Fibroblast of villous mesenchyme (primary cell): ENCODE measurements around the gene GFRA4. TPM values are rescaled to one million over a fixed set of nuclear protein-coding genes. Genes with fewer than 3 reads are reported as not detected.

ENCODE experiments used
- DNase-seq: peaks from one replicate; pipeline ENCODE4 v3.0.0-alpha.2; 2010; ENCODE audit warnings: low read depth
- H3K4me3 ChIP-seq: 2 replicates; pipeline ENCODE4 v1.5.1; 2011; ENCODE audit warnings: low read depth, mild to moderate bottlenecking, low read length
- CTCF ChIP-seq: IDR thresholded peaks from 2 replicates; pipeline ENCODE4 v1.5.1; 2012; ENCODE audit warnings: low read depth, mild to moderate bottlenecking, low read length; ENCODE audit not compliant: insufficient read depth
- total RNA-seq: library from RNA; depleted of rRNA; stranded (reverse); fragments of >200 nt; gene quantifications from 2 replicates; pipeline ENCODE4 v1.2.3, GENCODE V29; 2012

Gene GFRA4
- total RNA-seq, 1 donor: not detected

DNA sequence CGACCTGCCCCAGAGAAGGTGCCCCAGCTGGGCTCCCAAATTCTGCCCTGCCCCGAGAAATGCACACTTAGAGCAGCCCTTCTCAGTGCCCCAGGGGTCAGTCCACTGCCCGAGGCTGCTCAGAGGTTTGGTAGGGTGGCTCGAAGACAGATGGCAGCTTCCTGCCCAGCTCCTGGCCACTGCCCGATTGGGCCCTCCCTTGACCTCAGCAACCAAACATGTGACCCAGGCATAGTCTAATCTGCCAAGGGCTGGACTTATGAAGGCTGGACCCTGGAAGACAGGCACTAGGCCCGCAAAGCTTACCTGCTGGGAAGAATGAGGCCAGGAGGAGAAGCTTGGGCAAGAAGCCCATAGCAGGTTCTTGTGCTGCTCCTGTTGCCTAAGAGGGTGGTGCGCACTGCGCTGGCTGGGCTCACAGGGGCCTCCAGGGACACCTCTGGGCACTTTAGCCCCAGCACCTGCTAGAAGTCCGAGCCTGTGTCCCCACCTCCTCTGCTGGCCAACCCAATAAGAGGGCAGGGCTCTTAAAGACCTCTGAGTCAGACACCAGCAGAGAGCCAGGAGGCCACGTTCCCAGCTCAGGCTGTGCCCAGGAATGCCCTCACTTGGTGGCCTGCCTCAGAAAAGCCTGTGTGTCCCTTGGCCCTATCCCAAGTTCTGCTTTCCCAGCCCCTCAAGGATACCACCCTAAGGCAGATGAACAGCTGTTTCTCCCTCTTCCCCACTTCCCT, 43.7 kb upstream of the GFRA4 start:
- no peak for DNase-seq
- no peak for TF ChIP-seq CTCF
- no peak overlapping the region for H3K4me3 ChIP-seq

- DNase-seq: no peak
- no peak for TF ChIP-seq CTCF
- no peak overlapping the region for H3K4me3 ChIP-seq
Measured at GRCh38 chr20:3705970-3706739, 43.0 kb upstream of the GFRA4 start.

- TF ChIP-seq CTCF: no peak
- no peak for DNase-seq
- no peak overlapping the region for H3K4me3 ChIP-seq
Measured at GRCh38 chr20:3705491-3705969, 42.3 kb upstream of the GFRA4 start.

GRCh38 chr20:3704087-3704486, 40.9 kb upstream of the GFRA4 start:
- DNase-seq: no peak
- H3K4me3 ChIP-seq: no peak overlapping the region
- TF ChIP-seq CTCF: no peak

DNA sequence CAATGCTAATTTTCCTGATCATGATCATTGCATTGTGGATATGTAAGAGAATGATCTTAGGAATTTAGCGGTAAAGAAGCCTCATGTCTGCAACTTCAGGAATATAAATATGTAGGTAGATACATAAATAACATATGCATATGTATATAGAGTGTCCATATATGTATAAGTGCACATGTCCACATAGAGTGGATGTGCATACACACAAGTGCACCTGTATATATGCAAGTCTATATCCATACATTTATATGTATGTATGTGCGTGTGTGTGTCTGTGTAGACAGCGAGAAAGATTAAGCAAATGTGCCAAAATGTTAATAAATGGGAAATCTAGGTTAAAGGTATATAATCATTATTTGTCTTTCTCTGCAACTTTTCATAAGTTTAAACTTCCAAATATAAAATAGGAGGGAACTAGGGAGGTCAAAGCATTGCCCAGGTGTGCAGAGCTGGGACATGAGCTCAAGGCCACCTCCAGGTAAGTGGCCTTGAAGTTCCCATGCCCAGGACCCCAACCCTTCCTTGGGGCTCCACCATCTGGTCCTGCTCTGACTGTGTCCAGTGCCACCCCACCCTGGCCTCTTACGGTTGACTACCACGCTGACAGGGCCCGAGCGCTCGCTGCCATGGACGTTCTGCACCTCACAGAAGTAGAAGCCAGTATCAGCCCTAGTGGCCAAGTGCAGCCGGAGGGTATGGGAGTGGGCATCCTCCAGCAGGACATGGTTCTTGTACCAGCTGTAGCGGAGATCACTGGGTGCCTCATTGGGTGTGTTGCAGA, 39.6 kb upstream of the GFRA4 start:
- no peak for TF ChIP-seq CTCF
- no peak for DNase-seq
- no peak overlapping the region for H3K4me3 ChIP-seq

GRCh38 chr20:3701061-3701998, 38.1 kb upstream of the GFRA4 start:
- TF ChIP-seq CTCF: no peak
- no peak overlapping the region for H3K4me3 ChIP-seq
- DNase-seq: no peak
